HG03280 (cell line): ENCODE data around the gene NINJ1.

ENCODE experiments used
- ATAC-seq: cut with Tn5 transposase; IDR thresholded peaks from one replicate; pipeline ENCODE4 v1.9.1; 2021; ENCODE audit warnings: mild to moderate bottlenecking, moderate library complexity; ENCODE audit not compliant: unreplicated experiment

The NINJ1 gene, protein sequence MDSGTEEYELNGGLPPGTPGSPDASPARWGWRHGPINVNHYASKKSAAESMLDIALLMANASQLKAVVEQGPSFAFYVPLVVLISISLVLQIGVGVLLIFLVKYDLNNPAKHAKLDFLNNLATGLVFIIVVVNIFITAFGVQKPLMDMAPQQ

GRCh38 chr9:93134015-93134739 is at the start of gene NINJ1:
Gene NINJ1 (minus strand): TSS chr9:93134251. CDS start chr9:93134217, 34 bp downstream.
- peak; percentile 74 for ATAC-seq

- no peak for ATAC-seq
Measured at GRCh38 chr9:93183131-93183662, 49.1 kb upstream of the NINJ1 start.

DNA sequence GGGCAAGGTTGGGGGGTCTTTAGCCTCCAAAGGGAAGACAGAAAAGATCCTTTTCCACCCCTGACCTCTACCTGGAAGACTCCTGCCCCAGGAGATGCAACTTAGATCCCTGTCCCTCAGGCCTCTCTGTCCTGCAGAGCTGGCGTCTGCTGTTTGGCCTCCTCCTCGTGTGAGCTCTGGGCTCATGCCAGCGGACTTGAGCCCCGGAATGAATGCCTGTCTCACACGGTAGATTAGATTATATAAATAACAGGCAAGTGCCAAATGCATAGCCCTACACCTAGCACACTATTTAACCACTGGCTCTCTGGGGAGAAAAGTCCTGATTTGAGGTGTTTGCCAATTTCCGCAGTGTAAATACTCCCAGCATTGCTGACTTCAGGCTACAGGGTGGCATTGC is 48.5 kb upstream of the NINJ1 start:
- ATAC-seq = no peak

- no peak for ATAC-seq
Measured at GRCh38 chr9:93181672-93182435, 47.8 kb upstream of the NINJ1 start.

DNA sequence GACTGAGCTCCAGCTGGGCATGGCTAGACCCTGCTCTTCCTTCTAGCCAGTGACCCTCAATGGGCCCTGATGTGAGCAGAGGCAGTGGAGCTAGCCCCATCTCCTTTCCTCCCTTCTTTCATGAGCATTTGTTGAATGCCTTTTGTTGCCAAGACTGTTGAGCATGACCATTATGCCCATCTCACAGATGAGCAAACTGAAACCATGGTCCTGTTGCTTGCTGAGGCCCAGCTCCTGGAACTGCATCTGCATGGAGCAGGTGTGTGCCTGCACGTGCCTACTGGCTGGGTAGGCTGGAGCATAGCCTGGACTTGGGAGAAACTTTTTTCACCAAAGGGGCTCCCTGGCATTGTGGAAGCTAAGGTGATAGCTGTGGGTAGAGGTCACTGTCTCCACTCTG is 46.9 kb upstream of the NINJ1 start:
- ATAC-seq = no peak

GRCh38 chr9:93178851-93179786 is 45.1 kb upstream of the NINJ1 start:
- ATAC-seq = no peak

DNA sequence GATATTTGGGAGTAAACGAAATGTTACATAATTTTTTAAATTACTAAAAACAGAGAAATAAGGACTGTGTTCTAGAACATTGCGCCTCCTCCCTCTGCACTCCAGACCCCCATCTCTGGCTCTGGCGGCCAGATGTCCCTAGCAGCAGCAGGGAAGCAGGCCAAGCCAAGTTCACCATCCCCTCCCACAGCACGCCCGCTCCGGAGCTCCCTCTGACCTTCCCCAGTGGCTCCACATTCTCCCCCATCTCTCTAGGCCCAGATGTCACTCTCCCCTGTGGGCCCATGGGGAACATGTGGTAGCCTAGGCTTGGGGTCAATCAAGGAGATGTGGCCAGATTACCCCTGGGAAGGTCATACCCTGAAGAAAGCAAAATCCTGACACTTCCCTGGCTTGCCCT is 43.6 kb upstream of the NINJ1 start:
- ATAC-seq = no peak

GRCh38 chr9:93174976-93175375 is 40.9 kb upstream of the NINJ1 start:
- ATAC-seq = no peak

DNA sequence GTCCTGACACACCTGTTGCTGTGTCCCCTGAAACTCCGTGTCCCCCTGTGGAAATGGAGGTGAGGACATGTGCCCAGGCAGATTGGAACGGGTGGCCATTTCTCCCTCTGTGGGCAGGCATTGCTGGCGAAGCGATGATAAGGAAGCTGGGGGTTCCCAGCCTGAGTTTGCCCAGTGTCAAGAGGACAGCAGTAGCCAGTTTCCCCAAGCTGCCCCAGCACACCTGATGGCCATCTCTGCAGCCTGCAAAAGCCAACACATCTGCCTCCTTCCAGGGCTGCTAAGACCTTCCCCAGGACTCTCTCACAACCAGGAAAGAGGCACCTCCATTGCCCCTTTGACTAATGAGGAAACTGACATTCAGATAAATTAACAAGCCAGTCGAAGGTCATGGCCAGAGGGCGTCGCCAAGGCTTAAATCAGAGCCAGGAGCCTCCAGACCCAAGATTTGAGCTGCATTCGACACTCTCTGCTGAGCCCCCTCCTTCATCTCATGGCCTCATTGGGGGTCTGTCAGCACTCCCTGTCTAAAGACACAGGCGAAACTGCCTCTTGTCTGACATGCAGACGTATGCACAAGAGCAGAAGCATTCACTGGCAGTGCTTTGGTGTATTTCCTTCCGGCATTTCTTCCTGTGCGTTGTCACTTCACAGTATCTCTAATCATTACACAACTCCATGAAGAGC is 39.5 kb upstream of the NINJ1 start:
- ATAC-seq = no peak

- ATAC-seq = no peak
Measured at GRCh38 chr9:93172666-93173364, 38.8 kb upstream of the NINJ1 start.

GRCh38 chr9:93171261-93171990 is 37.4 kb upstream of the NINJ1 start:
- ATAC-seq = no peak

GRCh38 chr9:93170571-93170970 is 36.5 kb upstream of the NINJ1 start:
- no peak for ATAC-seq

DNA sequence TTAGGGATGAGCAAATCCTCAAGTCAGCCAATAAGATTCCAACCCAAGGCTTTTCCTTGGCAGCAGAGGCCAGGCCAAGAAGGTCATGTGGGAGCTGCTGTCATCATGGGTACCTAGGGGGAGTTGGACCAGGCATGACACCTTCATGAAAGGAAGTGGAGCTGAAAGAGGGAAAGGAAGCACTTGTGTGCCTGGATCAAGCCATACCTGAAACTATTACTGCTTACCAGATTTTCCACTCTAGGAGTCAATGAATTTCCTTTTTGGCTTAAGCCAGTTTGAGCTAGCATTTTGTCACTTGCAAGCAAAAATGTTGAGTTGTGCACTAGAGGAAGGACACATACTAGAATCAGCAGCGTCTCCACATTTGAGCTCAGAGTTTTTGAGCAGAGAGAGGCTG is 35.4 kb upstream of the NINJ1 start:
- ATAC-seq = no peak

DNA sequence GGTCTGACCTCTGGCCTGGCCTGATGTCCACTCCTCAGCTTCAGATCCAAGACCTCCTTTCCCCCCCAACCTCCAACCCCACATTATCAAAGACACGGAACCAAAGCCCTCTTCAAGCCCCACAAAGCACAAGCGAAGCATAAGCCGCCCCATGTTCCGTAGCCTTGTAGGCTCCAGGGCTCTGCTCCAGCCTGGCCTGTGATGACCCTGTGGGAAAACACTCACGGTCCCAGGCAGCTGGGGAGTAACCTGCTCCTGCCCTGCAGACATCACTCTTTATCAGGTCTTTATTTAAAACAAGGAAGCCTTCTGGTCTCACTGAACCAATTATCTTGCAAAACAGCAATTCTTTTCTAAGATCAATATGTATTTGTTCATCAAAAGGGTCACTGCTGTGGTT is 34.5 kb upstream of the NINJ1 start:
- ATAC-seq = no peak

DNA sequence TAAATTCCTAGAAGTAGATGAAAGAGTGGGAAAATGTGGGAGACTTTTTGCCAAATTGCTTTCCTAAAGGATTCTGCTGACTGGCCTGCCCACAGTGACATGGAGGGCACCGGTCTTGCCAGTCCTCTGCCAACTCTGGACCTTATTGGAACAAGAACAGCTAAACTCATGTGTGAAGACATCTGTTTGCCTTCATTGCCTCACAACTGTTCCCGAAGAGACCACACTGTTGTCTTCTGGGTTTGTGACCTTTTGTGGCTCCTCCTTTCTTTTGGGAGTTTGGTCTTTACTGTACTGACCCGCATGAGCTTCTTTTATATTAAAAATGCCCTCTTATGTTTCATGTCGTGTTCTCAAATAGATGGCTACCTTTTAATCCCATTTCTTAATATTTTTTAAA is 33.8 kb upstream of the NINJ1 start:
- no peak for ATAC-seq

GRCh38 chr9:93167185-93167584 is 33.1 kb upstream of the NINJ1 start:
- ATAC-seq = no peak

GRCh38 chr9:93166699-93167098 is 32.6 kb upstream of the NINJ1 start:
- ATAC-seq = no peak

DNA sequence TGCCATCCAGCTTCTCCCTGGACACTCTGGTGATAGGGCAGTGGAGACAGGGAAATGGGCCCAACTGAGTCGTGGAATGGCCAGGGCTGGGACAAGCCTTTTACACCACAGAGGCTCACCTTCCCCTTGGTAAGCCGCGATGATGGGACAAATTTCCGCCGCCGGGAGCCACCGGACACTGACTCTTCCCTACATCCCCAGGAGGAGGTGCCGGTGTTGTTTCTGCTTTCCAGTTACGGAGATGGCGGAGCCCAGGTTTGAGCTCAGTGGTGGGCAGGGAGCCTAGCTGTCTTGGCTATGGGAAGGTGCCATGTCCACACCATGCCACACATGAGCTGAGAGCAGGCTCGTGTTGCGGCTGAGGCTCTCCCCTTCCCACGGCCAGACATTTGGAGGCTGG is 30.0 kb upstream of the NINJ1 start:
- ATAC-seq = no peak
